HEK293 (cell line): ENCODE measurements around the gene MARCHF10.

Experiments
- CTCF ChIA-PET: fragments of 350-600 bp; formaldehyde crosslinking; extraction: SDS; loops from one replicate; lab custom pipeline; 2021; ENCODE audit warnings: antibody characterized with exemption; lab: Yijun Ruan, JAX
- POLR2A ChIA-PET: fragments of 300-600 bp; formaldehyde crosslinking; extraction: SDS; loops from one replicate; lab custom pipeline; 2020; ENCODE audit warnings: antibody characterized with exemption, inconsistent platforms; lab: Yijun Ruan, JAX
- H3K27ac ChIP-seq: fragments of 200-500 bp; sonication (Bioruptor generic); 2 replicates; pipeline ENCODE4 v1.5.1; 2014; ENCODE audit warnings: low read depth, low read length, control low read depth, inconsistent platforms; ENCODE audit errors: extremely low read depth
- H3K36me3 ChIP-seq, 2 experiments: fragments of 200-500 bp in 1 of 2; sonication (Bioruptor generic) in 1 of 2; 1 replicate in 1 of 2; 2 replicates in 1 of 2; pipeline ENCODE4 v1.5.1; 2014 to 2017; ENCODE audit warnings: inconsistent platforms in 2 of 2, low read length in 2 of 2; ENCODE audit not compliant: control insufficient read depth in 2 of 2, insufficient read depth in 1 of 2
- H3K4me1 ChIP-seq: fragments of 200-500 bp; sonication (Bioruptor generic); 2 replicates; pipeline ENCODE4 v1.5.1; 2014; ENCODE audit warnings: mild to moderate bottlenecking, low read length, inconsistent platforms; ENCODE audit not compliant: control insufficient read depth, insufficient read depth
- H3K4me3 ChIP-seq: 2 replicates; pipeline ENCODE4 v1.5.1; 2011; ENCODE audit warnings: low read depth, mild to moderate bottlenecking, control low read depth, low read length, moderate library complexity
- H3K9me3 ChIP-seq: fragments of 200-500 bp; sonication (Bioruptor generic); 2 replicates; pipeline ENCODE4 v1.5.1; 2014; ENCODE audit warnings: low read depth, low read length, inconsistent platforms; ENCODE audit not compliant: control insufficient read depth, insufficient read depth
- ATF2 ChIP-seq: fragments of 450-650 bp; formaldehyde crosslinking; IDR thresholded peaks from 2 replicates; pipeline ENCODE4 v1.5.1; 2016; ENCODE audit warnings: missing biosample characterization, missing genetic modification characterization, low read depth
- GLIS2 ChIP-seq: fragments of 450-650 bp; formaldehyde crosslinking; IDR thresholded peaks from 2 replicates; pipeline ENCODE4 v1.5.1; 2016; ENCODE audit warnings: missing biosample characterization, missing genetic modification characterization
- HOXA7 ChIP-seq: sonication (generic); formaldehyde crosslinking; IDR thresholded peaks from 2 replicates; pipeline ENCODE4 v1.8.1; 2022; ENCODE audit warnings: missing genetic modification reagents, borderline replicate concordance
- MEIS1 ChIP-seq: sonication (generic); formaldehyde crosslinking; IDR thresholded peaks from 2 replicates; pipeline ENCODE4 v1.8.1; 2022; ENCODE audit warnings: missing genetic modification reagents, mild to moderate bottlenecking, borderline replicate concordance
- ZBTB10 ChIP-seq: fragments of 450-650 bp; formaldehyde crosslinking; IDR thresholded peaks from 2 replicates; pipeline ENCODE4 v1.5.1; 2016; ENCODE audit warnings: missing biosample characterization, missing genetic modification characterization
- ZBTB17 ChIP-seq: fragments of 450-650 bp; formaldehyde crosslinking; IDR thresholded peaks from 2 replicates; pipeline ENCODE4 v1.5.1; 2016; ENCODE audit warnings: missing biosample characterization, missing genetic modification characterization
- ZBTB21 ChIP-seq: fragments of 450-650 bp; formaldehyde crosslinking; IDR thresholded peaks from 2 replicates; pipeline ENCODE4 v1.5.1; 2017; ENCODE audit warnings: missing biosample characterization, missing genetic modification characterization
- ZBTB7A ChIP-seq: fragments of 450-650 bp; formaldehyde crosslinking; IDR thresholded peaks from 2 replicates; pipeline ENCODE4 v1.5.1; 2016; ENCODE audit warnings: low read depth, missing biosample characterization, missing genetic modification characterization
- ZNF18 ChIP-seq: fragments of 450-650 bp; formaldehyde crosslinking; IDR thresholded peaks from 2 replicates; pipeline ENCODE4 v1.5.1; 2016; ENCODE audit warnings: missing biosample characterization, missing genetic modification characterization
- ZNF292 ChIP-seq: fragments of 450-650 bp; formaldehyde crosslinking; IDR thresholded peaks from 2 replicates; pipeline ENCODE4 v1.5.1; 2016; ENCODE audit warnings: low read depth, missing biosample characterization, missing genetic modification characterization, borderline replicate concordance
- ZNF350 ChIP-seq: fragments of 450-650 bp; formaldehyde crosslinking; IDR thresholded peaks from 2 replicates; pipeline ENCODE4 v1.5.0; 2017; ENCODE audit warnings: missing biosample characterization, mild to moderate bottlenecking, missing genetic modification characterization
- ZNF366 ChIP-seq: fragments of 450-650 bp; formaldehyde crosslinking; conservative IDR thresholded peaks from 2 replicates; pipeline ENCODE4 v1.5.1; 2016; ENCODE audit warnings: missing biosample characterization, missing genetic modification characterization
- ZNF37A ChIP-seq: fragments of 450-650 bp; IDR thresholded peaks from 2 replicates; pipeline ENCODE4 v1.5.1; 2018; ENCODE audit warnings: missing biosample characterization, missing genetic modification characterization
- ZNF488 ChIP-seq: fragments of 450-650 bp; formaldehyde crosslinking; IDR thresholded peaks from 2 replicates; pipeline ENCODE4 v1.5.1; 2016; ENCODE audit warnings: missing biosample characterization, missing genetic modification characterization
- ZNF558 ChIP-seq: fragments of 450-650 bp; formaldehyde crosslinking; IDR thresholded peaks from 2 replicates; pipeline ENCODE4 v1.5.1; 2016; ENCODE audit warnings: missing biosample characterization, missing genetic modification characterization
- ZNF677 ChIP-seq: fragments of 450-650 bp; IDR thresholded peaks from 2 replicates; pipeline ENCODE4 v1.5.0; 2018; ENCODE audit warnings: missing biosample characterization, mild to moderate bottlenecking, missing genetic modification characterization, moderate library complexity

Gene MARCHF10

GRCh38 chr17:62674363-62674739 lies 133.8 kb downstream of the MARCHF10 start:
- Histone ChIP-seq H3K4me3 (no peak overlapping the region), H3K9me3 (no peaks in the 10 kb centered on the region)
- TF ChIP-seq ZNF292 (no peak), ZBTB10 (tag by site-specific recombination) (no peak), MEIS1 (CRISPR knock-in tag) (no peak), ZNF558 (tag by site-specific recombination) (no peak), ATF2 (no peak), ZNF488 (no peak), ZBTB21 (tag by site-specific recombination) (no peak), HOXA7 (CRISPR knock-in tag) (no peak)
- TF ChIP-seq, all 188 proteins: peak for 0
- POLR2A ChIA-PET: interaction anchor here (1.2 kb wide), 1 partner anchor 21 kb away, joined by 3 read pairs; no protein-coding TSS in a partner anchor
- Histone ChIP-seq H3K36me3 (peaks cover 0 to 73% of the 10 kb centered on the region in 2 experiments; a peak in 1 of 3 replicates), H3K27ac (no peak overlapping the region), H3K4me1 (no peaks in the 10 kb centered on the region)
- CTCF ChIA-PET: interaction anchor here (1.1 kb wide), 1 partner anchor 14 kb away, joined by 5 read pairs; no protein-coding TSS in a partner anchor

- H3K36me3 ChIP-seq: peaks cover 0 to 70% of the 10 kb centered on the region in 2 experiments; a peak in 1 of 3 replicates
- no peak for TF ChIP-seq GLIS2 (tag by site-specific recombination)
- no peak for TF ChIP-seq ZNF677 (tag by site-specific recombination)
- TF ChIP-seq ZBTB7A: no peak
- no peak for TF ChIP-seq ZNF366 (tag by site-specific recombination)
- TF ChIP-seq ZNF37A: no peak
- TF ChIP-seq ZNF350 (tag by site-specific recombination): no peak
- TF ChIP-seq ZNF18 (tag by site-specific recombination): no peak
- no peak for TF ChIP-seq ZBTB17 (tag by site-specific recombination)
- TF ChIP-seq, all 188 proteins: peak for 0
- ChIA-PET CTCF (interaction anchor here (0.6 to 2.8 kb wide), 7 partner anchors 12 to 733 kb away, joined by 3 to 15 read pairs (median 5); no protein-coding TSS in a partner anchor), POLR2A (interaction anchor here (1.2 kb wide), 1 partner anchor 21 kb away, joined by 3 read pairs; no protein-coding TSS in a partner anchor)
- Histone ChIP-seq H3K27ac (no peak overlapping the region), H3K9me3 (no peaks in the 10 kb centered on the region), H3K4me1 (no peaks in the 10 kb centered on the region), H3K4me3 (no peak overlapping the region)
Measured at GRCh38 chr17:62673614-62674362, 134.3 kb downstream of the MARCHF10 start.
